ENCODE measurements around the gene ME3.

DNA sequence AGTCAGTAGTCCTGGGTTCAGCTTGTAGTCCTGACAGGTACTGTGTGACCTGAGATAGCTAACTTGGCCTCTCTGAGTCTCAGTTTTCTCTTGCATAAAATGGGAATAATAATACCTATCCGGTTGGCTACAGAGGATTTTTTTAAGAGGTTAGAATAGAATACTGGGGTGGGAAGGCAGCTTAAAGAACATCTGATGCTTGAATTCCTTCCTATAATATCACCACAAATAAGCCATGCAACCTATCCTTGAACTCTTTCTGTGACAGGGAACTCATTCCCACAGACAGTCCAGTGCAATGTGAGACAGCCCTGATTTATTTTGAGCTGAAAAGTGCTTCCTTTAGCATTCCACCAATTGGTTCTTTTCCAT, 187.6 kb downstream of the ME3 start:
- TF ChIP-seq POLR2A (IDR thresholded peaks at IDR 0.05): no peak
- TF ChIP-seq, protein P1, sequence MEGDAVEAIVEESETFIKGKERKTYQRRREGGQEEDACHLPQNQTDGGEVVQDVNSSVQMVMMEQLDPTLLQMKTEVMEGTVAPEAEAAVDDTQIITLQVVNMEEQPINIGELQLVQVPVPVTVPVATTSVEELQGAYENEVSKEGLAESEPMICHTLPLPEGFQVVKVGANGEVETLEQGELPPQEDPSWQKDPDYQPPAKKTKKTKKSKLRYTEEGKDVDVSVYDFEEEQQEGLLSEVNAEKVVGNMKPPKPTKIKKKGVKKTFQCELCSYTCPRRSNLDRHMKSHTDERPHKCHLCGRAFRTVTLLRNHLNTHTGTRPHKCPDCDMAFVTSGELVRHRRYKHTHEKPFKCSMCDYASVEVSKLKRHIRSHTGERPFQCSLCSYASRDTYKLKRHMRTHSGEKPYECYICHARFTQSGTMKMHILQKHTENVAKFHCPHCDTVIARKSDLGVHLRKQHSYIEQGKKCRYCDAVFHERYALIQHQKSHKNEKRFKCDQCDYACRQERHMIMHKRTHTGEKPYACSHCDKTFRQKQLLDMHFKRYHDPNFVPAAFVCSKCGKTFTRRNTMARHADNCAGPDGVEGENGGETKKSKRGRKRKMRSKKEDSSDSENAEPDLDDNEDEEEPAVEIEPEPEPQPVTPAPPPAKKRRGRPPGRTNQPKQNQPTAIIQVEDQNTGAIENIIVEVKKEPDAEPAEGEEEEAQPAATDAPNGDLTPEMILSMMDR (IDR thresholded peaks at IDR 0.05): no peak
